Limb (tissue), 2 donors: ENCODE measurements around the gene PIK3R1.

Experiments
- DNase-seq, 2 donors: peaks; one replicate each; pipeline ENCODE4 v3.0.0-alpha.2; 2016; ENCODE audit errors: extremely low spot score in 2 of 2

The PIK3R1 gene

DNA sequence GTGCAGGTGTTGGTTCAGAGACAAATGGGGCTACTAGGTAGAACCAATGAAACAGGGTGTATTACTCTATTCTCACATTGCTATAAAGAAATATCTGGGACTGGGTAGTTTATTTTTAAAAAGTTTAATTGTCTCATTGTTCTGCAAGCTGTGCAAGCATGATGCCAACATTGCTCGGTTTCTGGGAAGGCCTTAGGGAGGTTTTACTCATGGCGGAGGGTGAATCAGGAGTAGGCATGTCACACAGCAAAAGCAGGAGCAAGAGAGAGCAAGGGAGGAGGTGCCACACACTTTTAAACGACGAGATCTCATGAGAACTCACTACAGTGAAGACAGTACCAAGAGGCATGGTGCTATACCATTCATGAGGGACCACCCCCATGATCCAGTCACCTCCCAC is 134.6 kb downstream of the PIK3R1 start:
- DNase-seq, result no peak
